H1 (cell line): Measurements from ENCODE around the gene GCM1. TPM values are rescaled to one million over a fixed set of nuclear protein-coding genes. Genes with fewer than 3 reads are reported as not detected.

ENCODE experiments used
- CTCF ChIA-PET: fragments of 300-600 bp; sonication (Branson Sonifier 250); formaldehyde crosslinking; loops from one replicate; lab custom pipeline; 2021; ENCODE audit not compliant: partially characterized antibody; lab: Charles Lee
- POLR2A ChIA-PET: fragments of 300-600 bp; sonication (Branson Sonifier 250); formaldehyde crosslinking; loops from one replicate; lab custom pipeline; 2021; ENCODE audit warnings: inconsistent platforms; ENCODE audit not compliant: partially characterized antibody; lab: Charles Lee
- DNase-seq, 2 experiments: peaks; one replicate each; pipeline versions ENCODE4 v3.0.0 to v3.0.0-alpha.2; 2010 to 2022; ENCODE audit warnings: low spot score in 2 of 2, low read depth in 1 of 2, mixed read lengths in 1 of 2
- FAIRE-seq: peaks from 2 replicates; lab custom pipeline; 2011; peaks lifted over from hg19 to GRCh38; lab: Jason Lieb, UNC
- H2AFZ ChIP-seq: 2 replicates; pipeline ENCODE4 v1.8.1; 2012; ENCODE audit warnings: low read length, inconsistent platforms
- H2AK5ac ChIP-seq: 2 replicates; pipeline ENCODE4 v1.6.1; 2013; ENCODE audit warnings: low read depth, low read length
- H2BK120ac ChIP-seq: replicated peaks from 2 replicates; pipeline ENCODE3; 2013; ENCODE audit warnings: low read depth, low read length, inconsistent platforms
- H2BK12ac ChIP-seq: 2 replicates; pipeline ENCODE4 v1.6.1; 2013; ENCODE audit warnings: low read depth, low read length
- H2BK15ac ChIP-seq: 2 replicates; pipeline ENCODE4 v1.6.1; 2013; ENCODE audit warnings: low read length
- H2BK20ac ChIP-seq: 2 replicates; pipeline ENCODE4 v1.6.1; 2013; ENCODE audit warnings: low read length
- H2BK5ac ChIP-seq: 2 replicates; pipeline ENCODE4 v1.6.1; 2013; ENCODE audit warnings: low read depth, low read length
- H3K14ac ChIP-seq: 2 replicates; pipeline ENCODE4 v1.6.1; 2013; ENCODE audit warnings: inconsistent platforms; ENCODE audit not compliant: insufficient read length
- H3K18ac ChIP-seq: 2 replicates; pipeline ENCODE4 v1.6.1; 2013; ENCODE audit warnings: low read length; ENCODE audit errors: extremely low read depth
- H3K23ac ChIP-seq: 2 replicates; pipeline ENCODE4 v1.6.1; 2013; ENCODE audit warnings: inconsistent platforms; ENCODE audit not compliant: insufficient read length
- H3K23me2 ChIP-seq: 2 replicates; pipeline ENCODE4 v1.6.1; 2013; ENCODE audit warnings: low read depth, low read length
- H3K27ac ChIP-seq: 2 replicates; pipeline ENCODE4 v1.6.1; 2011; ENCODE audit warnings: low read depth, low read length, inconsistent platforms
- H3K27me3 ChIP-seq, 4 experiments: replicated peaks in 1 of 4; 1 replicate in 1 of 4; 2 replicates in 3 of 4; pipeline versions ENCODE4 v1.6.1 to v1.8.1; 2011 to 2013; ENCODE audit warnings: low read length in 3 of 4, mild to moderate bottlenecking in 3 of 4, inconsistent platforms in 2 of 4, mixed read lengths in 2 of 4, moderate library complexity in 1 of 4; ENCODE audit not compliant: control insufficient read depth in 3 of 4, insufficient read depth in 3 of 4; ENCODE audit errors: extremely low read depth in 1 of 4
- H3K36me3 ChIP-seq, 4 experiments: 2 replicates each; pipeline versions ENCODE4 v1.6.1 to v1.8.1; 2011 to 2013; ENCODE audit warnings: mild to moderate bottlenecking in 4 of 4, low read length in 3 of 4, moderate library complexity in 2 of 4, control low read depth in 1 of 4, inconsistent platforms in 1 of 4; ENCODE audit not compliant: insufficient read depth in 4 of 4, control insufficient read depth in 2 of 4
- H3K4ac ChIP-seq: replicated peaks from 2 replicates; pipeline ENCODE3; 2013; ENCODE audit warnings: low read length, low read depth, mixed read lengths, inconsistent platforms; ENCODE audit not compliant: insufficient read length
- H3K4me1 ChIP-seq, 4 experiments: replicated peaks in 1 of 4; 1 replicate in 1 of 4; 2 replicates in 3 of 4; pipeline versions ENCODE4 v1.6.1 to v1.8.1; 2011 to 2013; ENCODE audit warnings: low read length in 3 of 4, inconsistent platforms in 2 of 4, mixed read lengths in 1 of 4; ENCODE audit not compliant: insufficient read depth in 4 of 4, control insufficient read depth in 3 of 4
- H3K4me2 ChIP-seq, 2 experiments: 2 replicates each; pipeline versions ENCODE4 v1.6.1 to v1.8.1; 2011 to 2013; ENCODE audit warnings: low read depth in 2 of 2, low read length in 2 of 2, control low read depth in 1 of 2, inconsistent platforms in 1 of 2, mild to moderate bottlenecking in 1 of 2; ENCODE audit not compliant: insufficient read depth in 1 of 2
- H3K4me3 ChIP-seq, 4 experiments: fragments of 200-600, 300-600 bp in 1 of 4; sonication (generic), shearing (Covaris generic), sonication (Bioruptor Twin) in 1 of 4; 2 replicates each; pipeline versions ENCODE4 v1.5.1 to v1.8.1; 2011 to 2016; ENCODE audit warnings: low read length in 4 of 4, low read depth in 3 of 4, control low read depth in 2 of 4, inconsistent platforms in 2 of 4, mild to moderate bottlenecking in 2 of 4, mixed read lengths in 1 of 4, moderate library complexity in 1 of 4; ENCODE audit not compliant: insufficient read depth in 2 of 4; ENCODE audit errors: extremely low read depth in 1 of 4
- H3K56ac ChIP-seq: replicated peaks from 2 replicates; pipeline ENCODE3; 2013; ENCODE audit warnings: low read depth, mild to moderate bottlenecking, mixed read lengths, low read length, inconsistent platforms; ENCODE audit not compliant: insufficient read length
- H3K79me1 ChIP-seq: 2 replicates; pipeline ENCODE4 v1.6.1; 2013; ENCODE audit warnings: low read depth, low read length, control low read depth
- H3K79me2 ChIP-seq, 2 experiments: 2 replicates each; pipeline versions ENCODE4 v1.6.1 to v1.8.1; 2012 to 2013; ENCODE audit warnings: low read length in 2 of 2, mild to moderate bottlenecking in 2 of 2, inconsistent platforms in 1 of 2; ENCODE audit not compliant: insufficient read depth in 2 of 2, control insufficient read depth in 1 of 2
- H3K9ac ChIP-seq, 4 experiments: replicated peaks in 1 of 4; 1 replicate in 1 of 4; 2 replicates in 3 of 4; pipeline versions ENCODE4 v1.6.1 to v1.8.1; 2011 to 2013; ENCODE audit warnings: low read depth in 3 of 4, low read length in 3 of 4, control low read depth in 2 of 4, mild to moderate bottlenecking in 2 of 4, moderate library complexity in 2 of 4, inconsistent platforms in 1 of 4; ENCODE audit errors: extremely low read depth in 1 of 4
- H3K9me3 ChIP-seq, 2 experiments: 2 replicates each; pipeline versions ENCODE4 v1.6.1 to v1.8.1; 2012 to 2013; ENCODE audit warnings: mild to moderate bottlenecking in 2 of 2, moderate library complexity in 2 of 2, control low read depth in 1 of 2, inconsistent platforms in 1 of 2, low read depth in 1 of 2, low read length in 1 of 2, mixed read lengths in 1 of 2; ENCODE audit not compliant: insufficient read depth in 2 of 2
- H4K20me1 ChIP-seq, 2 experiments: replicated peaks in 1 of 2; 2 replicates each; pipeline versions ENCODE3 to v1.8.1; 2011 to 2013; ENCODE audit warnings: inconsistent platforms in 2 of 2, low read length in 2 of 2, mild to moderate bottlenecking in 1 of 2; ENCODE audit not compliant: insufficient read depth in 2 of 2, control insufficient read depth in 1 of 2
- H4K5ac ChIP-seq: 2 replicates; pipeline ENCODE4 v1.6.1; 2013; ENCODE audit warnings: low read length, low read depth, mixed read lengths, inconsistent platforms; ENCODE audit not compliant: insufficient read length
- H4K8ac ChIP-seq: 2 replicates; pipeline ENCODE4 v1.8.0; 2013; ENCODE audit warnings: mild to moderate bottlenecking, moderate library complexity, low read length, inconsistent platforms; ENCODE audit not compliant: insufficient read depth; ENCODE audit errors: extremely low read depth
- H4K91ac ChIP-seq: replicated peaks from 2 replicates; pipeline ENCODE3; 2013; ENCODE audit warnings: low read length, mixed read lengths, inconsistent platforms; ENCODE audit not compliant: insufficient read length
- ASH2L ChIP-seq: fragments of 200-600, 300-600 bp; sonication (generic); IDR thresholded peaks from one replicate; pipeline ENCODE4 v1.7.1; 2017; ENCODE audit warnings: low read length
- CEBPB ChIP-seq: IDR thresholded peaks from 2 replicates; pipeline ENCODE4 v1.6.1; 2012; ENCODE audit warnings: low read depth, low read length
- CTBP2 ChIP-seq: IDR thresholded peaks from 2 replicates; pipeline ENCODE4 v1.7.0; 2011; ENCODE audit warnings: borderline replicate concordance, mild to moderate bottlenecking, moderate library complexity, mixed read lengths, low read length; ENCODE audit not compliant: insufficient read depth, insufficient read length
- EGR1 ChIP-seq: IDR thresholded peaks from 2 replicates; pipeline ENCODE4 v1.6.1; 2011; ENCODE audit warnings: low read depth, low read length, borderline replicate concordance
- GTF2F1 ChIP-seq: IDR thresholded peaks from 2 replicates; pipeline ENCODE4 v1.6.1; 2012; ENCODE audit warnings: low read depth, low read length, improper control_type of control experiment, borderline replicate concordance
- JUND ChIP-seq: IDR thresholded peaks from 2 replicates; pipeline ENCODE4 v1.6.1; 2011; ENCODE audit warnings: mild to moderate bottlenecking, improper control_type of control experiment, low read length
- KDM1A ChIP-seq: fragments of 200-600, 300-600 bp; sonication (generic); IDR thresholded peaks from 2 replicates; pipeline ENCODE4 v1.7.1; 2016; ENCODE audit warnings: mild to moderate bottlenecking, low read length, borderline replicate concordance
- PHF8 ChIP-seq: fragments of 200-600 bp; sonication (generic); conservative IDR thresholded peaks from 2 replicates; pipeline ENCODE4 v1.7.1; 2012; ENCODE audit warnings: low read depth, mild to moderate bottlenecking, inconsistent platforms, low read length, moderate library complexity
- RXRA ChIP-seq: IDR thresholded peaks from 2 replicates; pipeline ENCODE4 v1.6.1; 2011; ENCODE audit warnings: low read depth, mild to moderate bottlenecking, low read length, moderate library complexity; ENCODE audit not compliant: insufficient read depth
- SIN3A ChIP-seq, 2 experiments: IDR thresholded peaks in 1 of 2; conservative IDR thresholded peaks in 1 of 2; 2 replicates each; pipeline ENCODE4 v1.6.1; 2011 to 2012; ENCODE audit warnings: low read length in 2 of 2, improper control_type of control experiment in 1 of 2, low read depth in 1 of 2, mild to moderate bottlenecking in 1 of 2
- SIRT6 ChIP-seq: IDR thresholded peaks from one replicate; pipeline ENCODE4 v1.7.1; 2012; ENCODE audit warnings: low read length, inconsistent platforms
- SP2 ChIP-seq: IDR thresholded peaks from 2 replicates; pipeline ENCODE4 v1.6.1; 2012; ENCODE audit warnings: mild to moderate bottlenecking, low read length, inconsistent platforms
- USF2 ChIP-seq: IDR thresholded peaks from 2 replicates; pipeline ENCODE4 v1.6.1; 2011; ENCODE audit warnings: low read length, improper control_type of control experiment
- ZNF274 ChIP-seq: IDR thresholded peaks from 2 replicates; pipeline ENCODE4 v1.7.0; 2012; ENCODE audit warnings: low read length, borderline replicate concordance; ENCODE audit errors: extremely low read depth
- WGBS, 2 experiments: shearing (Covaris generic) in 1 of 2; methylation state at CpG; one replicate each; pipeline versions ENCODE4 v1.1.6 to v1.1.7; 2013 to 2015; ENCODE audit warnings: low lambda C conversion rate in 2 of 2, mixed read lengths in 2 of 2, inconsistent platforms in 1 of 2, low coverage in 1 of 2, missing lambda C conversion rate in 1 of 2; ENCODE audit not compliant: insufficient replicate concordance in 2 of 2, insufficient coverage in 1 of 2, insufficient read length in 1 of 2; ENCODE audit errors: extremely low coverage in 1 of 2, missing lambda C conversion rate in 1 of 2; 5-methylcytosine and 5-hydroxymethylcytosine counted together
- polyA plus RNA-seq, 7 experiments: library from polyadenylated mRNA; depleted of rRNA in 3 of 7; stranded (reverse) in 5 of 7; unstranded in 2 of 7; fragments of >200 nt in 5 of 7; fragments of 200-250 nt in 2 of 7; gene quantifications; 1 replicate in 5 of 7; 2 replicates in 1 of 7; 4 replicates in 1 of 7; pipeline versions ENCODE4 v1.2.1 to v1.2.3, GENCODE V29; 2011 to 2013; ENCODE audit warnings: missing spikeins in 2 of 7, mixed read lengths in 2 of 7
- total RNA-seq: library from RNA; stranded (reverse); fragmentation: NEBNext Ultra II Directional; extraction: Animal tissue kit (Norgen Biotek cat#: 25700); gene quantifications from 2 replicates; pipeline ENCODE4 v1.2.1, GENCODE V29; 2021

Gene GCM1
- total and polyA plus RNA-seq, 2 of the 8 experiments (the other 6 are each of a cell fraction or from before 2014, with no cell fraction given), result not detected

- Histone ChIP-seq H3K23ac (no peak overlapping the region), H3K79me2 (no peaks in the 10 kb centered on the region), H4K91ac (no peak overlapping the region), H3K4ac (no peak overlapping the region), H3K9ac (no peak overlapping the region), H2BK20ac (no peak overlapping the region), H2BK120ac (no peak overlapping the region), H4K5ac (no peak overlapping the region), H2BK5ac (no peak overlapping the region), H3K14ac (no peak overlapping the region), H2AK5ac (no peak overlapping the region), H3K4me3 (no peak overlapping the region), H3K27ac (no peak overlapping the region), H3K9me3 (no peaks in the 10 kb centered on the region), H4K8ac (no peak overlapping the region), H2AFZ (no peak overlapping the region), H2BK15ac (no peak overlapping the region), H3K79me1 (no peaks in the 10 kb centered on the region), H3K27me3 (no peaks in the 10 kb centered on the region), H4K20me1 (no peaks in the 10 kb centered on the region), H3K56ac (no peak overlapping the region), H3K4me2 (no peak overlapping the region), H3K23me2 (no peaks in the 10 kb centered on the region), H2BK12ac (no peak overlapping the region), H3K4me1 (no peaks in the 10 kb centered on the region), H3K18ac (no peak overlapping the region), H3K36me3 (no peaks in the 10 kb centered on the region)
- DNase-seq (no peak), FAIRE-seq (peak; percentile 39)
- WGBS, 2 experiments, result 88% methylated on average over 2 of the region's 2 CpGs; no CpG with 5 or more reads in 1 of the 2 experiments
- ChIA-PET POLR2A (no interaction called here), CTCF (interaction anchor here (0.5 to 1.8 kb wide), 8 partner anchors 10 to 520 kb away, joined by 3 to 11 read pairs (median 3); no protein-coding TSS in a partner anchor)
- TF ChIP-seq CEBPB (peak; percentile 90), RXRA (no peak), CTBP2 (no peak), PHF8 (no peak), SIRT6 (no peak), ZNF274 (no peak), SIN3A (conservative IDR thresholded peaks at IDR 0.05 in 1 of 2, IDR thresholded peaks at IDR 0.05 in 1 of 2; ENCODE audit: low read depth in 1 of 2, low read length in 2 of 2) (no peak), ASH2L (no peak), JUND (no peak), SP2 (no peak), GTF2F1 (no peak), USF2 (no peak), EGR1 (no peak), KDM1A (0 out of 2 replicates have a peak, but pooled peaks have one; percentile 41)
These were observed 10.9 kb upstream of the GCM1 start for GRCh38 chr6:53159558-53159957.
